Brain microvascular endothelial cell (primary cell): ENCODE measurements around the gene CD320.

ENCODE experiments used
- DNase-seq: peaks from one replicate; pipeline ENCODE4 v3.0.0-alpha.2; 2020
- H3K27ac ChIP-seq: fragments of 250-450 bp; sonication (Bioruptor Pico); 2 replicates; pipeline ENCODE4 v1.5.1; 2020; ENCODE audit warnings: mild to moderate bottlenecking, moderate library complexity
- H3K27me3 ChIP-seq: fragments of 250-450 bp; sonication (Bioruptor Pico); replicated peaks from 2 replicates; pipeline ENCODE4 v1.5.1; 2020; ENCODE audit warnings: mild to moderate bottlenecking
- H3K36me3 ChIP-seq: fragments of 250-450 bp; sonication (Bioruptor Pico); replicated peaks from 2 replicates; pipeline ENCODE4 v1.5.1; 2020; ENCODE audit warnings: mild to moderate bottlenecking
- H3K4me3 ChIP-seq: 2 replicates; pipeline ENCODE4 v1.5.1; 2011; ENCODE audit warnings: low read depth, mild to moderate bottlenecking, control low read depth, low read length, moderate library complexity
- CTCF ChIP-seq: IDR thresholded peaks from 2 replicates; pipeline ENCODE4 v1.5.1; 2011; ENCODE audit warnings: low read depth, mild to moderate bottlenecking, moderate library complexity, low read length, control low read depth, inconsistent platforms; ENCODE audit errors: missing control alignments
- in situ Hi-C: cut with HindIII; loops from 2 replicates; pipeline ENCODE4 v1.10.0; 2017; ENCODE audit warnings: low sequenced_read_pairs, low pct_ligation_motif_present

CD320 gene

GRCh38 chr19:8337728-8338127, 29.6 kb upstream of the CD320 start:
- DNase-seq: no peak
- H3K4me3 ChIP-seq: no peak overlapping the region
- no peak for TF ChIP-seq CTCF
- peaks cover 8% of the 10 kb centered on the region for H3K27me3 ChIP-seq
- H3K27ac ChIP-seq: no peak overlapping the region
- in situ Hi-C loops: no loop called here
- no peaks in the 10 kb centered on the region for H3K36me3 ChIP-seq

- no peak for TF ChIP-seq CTCF
- Histone ChIP-seq H3K27me3 (peaks cover 8% of the 10 kb centered on the region), H3K36me3 (no peaks in the 10 kb centered on the region), H3K27ac (no peak overlapping the region), H3K4me3 (no peak overlapping the region)
- in situ Hi-C loops: no loop called here
- DNase-seq: no peak
Measured at GRCh38 chr19:8336660-8337059, 28.5 kb upstream of the CD320 start.

- Histone ChIP-seq H3K4me3 (no peak overlapping the region), H3K27ac (no peak overlapping the region), H3K36me3 (no peaks in the 10 kb centered on the region), H3K27me3 (peaks cover 8% of the 10 kb centered on the region)
- no peak for DNase-seq
- no peak for TF ChIP-seq CTCF
- in situ Hi-C loops: no loop called here
Measured at GRCh38 chr19:8336072-8336569, 28.0 kb upstream of the CD320 start.

GRCh38 chr19:8335343-8336071, 27.3 kb upstream of the CD320 start:
- Histone ChIP-seq H3K27me3 (peaks cover 8% of the 10 kb centered on the region), H3K4me3 (no peak overlapping the region), H3K27ac (no peak overlapping the region), H3K36me3 (no peaks in the 10 kb centered on the region)
- no peak for TF ChIP-seq CTCF
- DNase-seq: no peak
- in situ Hi-C loops: no loop called here

GRCh38 chr19:8334458-8335342, 26.5 kb upstream of the CD320 start:
- DNase-seq: no peak
- no peaks in the 10 kb centered on the region for H3K36me3 ChIP-seq
- H3K27me3 ChIP-seq: peaks cover 8% of the 10 kb centered on the region
- in situ Hi-C loops: no loop called here
- peak overlapping the region; percentile 33 for H3K4me3 ChIP-seq
- no peak for TF ChIP-seq CTCF
- no peak overlapping the region for H3K27ac ChIP-seq
